ENCODE measurements around the gene CDC42BPG. TPM values are rescaled to one million over a fixed set of nuclear protein-coding genes. Genes with fewer than 3 reads are reported as not detected.

CDC42BPG gene
- total RNA-seq, 1 experiment from 2014 or later: 24.9 TPM

DNA sequence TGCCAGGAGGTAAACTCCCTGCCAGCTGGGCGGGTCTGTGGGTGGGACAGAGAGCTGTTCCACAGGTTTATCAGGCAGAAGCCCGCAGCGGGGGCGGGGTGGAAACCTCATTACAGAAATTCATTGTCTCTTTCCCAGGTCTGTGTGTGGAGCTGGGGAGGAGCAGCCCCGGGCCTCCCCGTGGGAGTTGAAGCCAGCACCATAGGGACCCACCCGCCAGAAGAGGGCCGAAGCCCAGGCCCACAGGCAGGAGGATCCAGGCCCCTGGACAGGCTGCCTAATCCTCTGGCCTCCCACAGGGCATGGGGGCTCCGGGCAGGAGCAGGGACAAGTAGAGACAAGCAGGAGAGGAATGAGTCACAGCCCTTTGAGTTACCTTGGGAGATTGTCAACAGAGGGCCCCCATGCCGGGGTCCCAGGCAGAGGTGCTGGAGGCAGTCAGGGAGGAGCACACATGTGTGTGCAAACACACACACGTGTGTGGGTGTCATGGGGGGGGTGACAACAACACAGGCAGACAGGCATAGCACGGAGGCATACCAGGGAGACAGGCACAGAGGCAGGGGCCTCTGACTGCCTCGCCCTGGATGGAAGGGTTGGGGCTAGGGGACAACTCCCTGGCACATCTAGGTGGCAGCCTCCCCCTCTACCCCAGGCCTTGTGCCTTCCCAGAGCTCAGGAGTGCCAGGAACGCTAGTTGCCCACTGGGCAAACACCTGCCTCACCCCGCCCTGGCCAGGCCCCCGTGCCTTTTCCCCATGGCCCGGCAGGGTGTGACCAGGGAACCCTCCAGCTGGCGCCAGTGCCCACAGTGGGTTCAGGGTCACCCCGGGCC is 1.4 kb downstream of the CDC42BPG start:
- Histone ChIP-seq H3K56ac (ENCODE audit: insufficient read length, low read depth, low read length) (no peak overlapping the region), H2AK5ac (ENCODE audit: insufficient read length, low read length) (no peak overlapping the region), H3K9ac (ENCODE audit: extremely low read depth, insufficient read length, low read length) (no peak overlapping the region), H3K27ac (ENCODE audit: insufficient read length, low read depth, low read length) (no peak overlapping the region), H2AFZ (ENCODE audit: low read length) (no peak overlapping the region), H3K4me1 (ENCODE audit: insufficient read depth, low read length) (no peaks in the 10 kb centered on the region), H3T11ph (ENCODE audit: low read length) (no peak overlapping the region), H3K27me3 (ENCODE audit: insufficient read depth, low read length) (no peaks in the 10 kb centered on the region), H2BK5ac (ENCODE audit: insufficient read length, low read length) (no peak overlapping the region), H2BK15ac (ENCODE audit: low read depth, low read length) (no peak overlapping the region), H2BK12ac (ENCODE audit: insufficient read length, low read depth, low read length) (no peak overlapping the region), H3K79me1 (ENCODE audit: insufficient read depth, low read depth, low read length, poor library complexity, severe bottlenecking) (no peaks in the 10 kb centered on the region), H3K14ac (ENCODE audit: insufficient read depth, low read length) (no peak overlapping the region), H3K4me2 (ENCODE audit: insufficient read depth, insufficient read length, low read length) (no peak overlapping the region), H2BK20ac (ENCODE audit: low read depth, low read length, poor library complexity, severe bottlenecking) (no peak overlapping the region), H3K18ac (ENCODE audit: insufficient read length, low read depth, low read length) (no peak overlapping the region), H4K5ac (ENCODE audit: insufficient read length, low read depth, low read length) (no peak overlapping the region), H4K91ac (ENCODE audit: insufficient read length, low read depth, low read length) (no peak overlapping the region), H4K20me1 (ENCODE audit: control insufficient read depth, insufficient read depth, insufficient read length) (no peaks in the 10 kb centered on the region), H3K9me3 (ENCODE audit: control insufficient read depth, low read depth, low read length) (no peaks in the 10 kb centered on the region), H3K79me2 (ENCODE audit: insufficient read depth, low read length) (no peaks in the 10 kb centered on the region), H2BK120ac (ENCODE audit: low read depth, low read length, poor library complexity, severe bottlenecking) (no peak overlapping the region), H3K23ac (ENCODE audit: insufficient read length, low read depth, low read length) (no peak overlapping the region), H3K23me2 (ENCODE audit: insufficient read length, low read depth, low read length, poor library complexity, severe bottlenecking) (peaks cover 6% of the 10 kb centered on the region), H4K8ac (replicated peaks; ENCODE audit: insufficient read length, low read depth, low read length) (no peak overlapping the region), H3K4ac (ENCODE audit: low read depth, low read length) (no peak overlapping the region)
- TF ChIP-seq, protein P1, sequence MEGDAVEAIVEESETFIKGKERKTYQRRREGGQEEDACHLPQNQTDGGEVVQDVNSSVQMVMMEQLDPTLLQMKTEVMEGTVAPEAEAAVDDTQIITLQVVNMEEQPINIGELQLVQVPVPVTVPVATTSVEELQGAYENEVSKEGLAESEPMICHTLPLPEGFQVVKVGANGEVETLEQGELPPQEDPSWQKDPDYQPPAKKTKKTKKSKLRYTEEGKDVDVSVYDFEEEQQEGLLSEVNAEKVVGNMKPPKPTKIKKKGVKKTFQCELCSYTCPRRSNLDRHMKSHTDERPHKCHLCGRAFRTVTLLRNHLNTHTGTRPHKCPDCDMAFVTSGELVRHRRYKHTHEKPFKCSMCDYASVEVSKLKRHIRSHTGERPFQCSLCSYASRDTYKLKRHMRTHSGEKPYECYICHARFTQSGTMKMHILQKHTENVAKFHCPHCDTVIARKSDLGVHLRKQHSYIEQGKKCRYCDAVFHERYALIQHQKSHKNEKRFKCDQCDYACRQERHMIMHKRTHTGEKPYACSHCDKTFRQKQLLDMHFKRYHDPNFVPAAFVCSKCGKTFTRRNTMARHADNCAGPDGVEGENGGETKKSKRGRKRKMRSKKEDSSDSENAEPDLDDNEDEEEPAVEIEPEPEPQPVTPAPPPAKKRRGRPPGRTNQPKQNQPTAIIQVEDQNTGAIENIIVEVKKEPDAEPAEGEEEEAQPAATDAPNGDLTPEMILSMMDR (conservative IDR thresholded peaks at IDR 0.05): no peak
- Mint-ChIP-seq H3K36me3 (ENCODE audit: insufficient read depth in 1 of 3, low read depth in 3 of 3) (peaks cover 0 to 17% (median 5%) of the 10 kb centered on the region in 3 experiments; a peak in 5 of 7 replicates), H3K27me3 (ENCODE audit: low read depth) (peaks cover 2% of the 10 kb centered on the region), H3K9me3 (no peaks in the 10 kb centered on the region; a peak in 2 of 5 replicates), H3K4me3 (peak overlapping the region; percentile 80 to 89), H3K27ac (peak overlapping the region; percentile 32 to 98 (median 84); a peak in 6 of 7 replicates), H3K4me1 (peaks cover 25 to 34% of the 10 kb centered on the region in 2 experiments)
- WGBS (ENCODE audit: extremely low coverage, insufficient read length, low lambda C conversion rate): no CpG with 5 or more reads among the region's 19 CpGs
- DNase-seq: no peak
